HFFc6 (cell line): ENCODE measurements around the gene HDAC6. TPM values are rescaled to one million over a fixed set of nuclear protein-coding genes. Genes with fewer than 3 reads are reported as not detected.

Source experiments
- DNase-seq: peaks from one replicate; pipeline ENCODE4 v3.0.0-alpha.2; 2018
- H3K27ac Mint-ChIP-seq: 2 replicates; pipeline ENCODE4 v1.8.0; 2020; ENCODE audit warnings: mild to moderate bottlenecking, mixed read lengths
- H3K27me3 Mint-ChIP-seq: 2 replicates; pipeline ENCODE4 v1.8.0; 2021; ENCODE audit warnings: mild to moderate bottlenecking, moderate library complexity, mixed read lengths; ENCODE audit not compliant: insufficient read depth
- H3K36me3 Mint-ChIP-seq: 2 replicates; pipeline ENCODE4 v1.8.0; 2021; ENCODE audit warnings: low read depth, mixed read lengths
- H3K4me1 Mint-ChIP-seq: 2 replicates; pipeline ENCODE4 v1.8.0; 2020; ENCODE audit warnings: low read depth, mixed read lengths
- H3K4me3 Mint-ChIP-seq: 2 replicates; pipeline ENCODE4 v1.8.0; 2020; ENCODE audit warnings: mild to moderate bottlenecking, moderate library complexity, mixed read lengths
- H3K9me3 Mint-ChIP-seq: 2 replicates; pipeline ENCODE4 v1.8.0; 2020; ENCODE audit warnings: mild to moderate bottlenecking, mixed read lengths
- CTCF ChIP-seq: fragments of 200-600 bp; sonication (generic); IDR thresholded peaks from 2 replicates; pipeline ENCODE4 v1.5.0; 2021; ENCODE audit warnings: antibody characterized with exemption, mild to moderate bottlenecking
- total RNA-seq, 6 experiments: library from RNA; stranded (reverse); fragmentation: NEBNext Ultra II Directional; extraction: Animal tissue kit (Norgen Biotek cat#: 25700); gene quantifications; 2 replicates in 1 of 6; 3 replicates in 5 of 6; pipeline ENCODE4 v1.2.3, GENCODE V29; 2021

HDAC6 gene
- total RNA-seq, 6 experiments from 2014 or later = 22.4 to 30.8 (median 27.1) TPM

GRCh38 chrX:48794340-48794910 is 7.4 kb upstream of the HDAC6 start:
- no peaks in the 10 kb centered on the region for H3K9me3 Mint-ChIP-seq
- DNase-seq = no peak
- peak overlapping the region; percentile 14; the same call in 1 of the 2 replicates for H3K27ac Mint-ChIP-seq
- no peak for TF ChIP-seq CTCF
- no peak overlapping the region for H3K4me3 Mint-ChIP-seq
- peaks cover 18% of the 10 kb centered on the region for H3K4me1 Mint-ChIP-seq
- no peaks in the 10 kb centered on the region for H3K36me3 Mint-ChIP-seq
- H3K27me3 Mint-ChIP-seq = peaks cover 5% of the 10 kb centered on the region

- H3K36me3 Mint-ChIP-seq = no peaks in the 10 kb centered on the region
- H3K27ac Mint-ChIP-seq = no peak overlapping the region; the same call in 1 of the 2 replicates
- H3K27me3 Mint-ChIP-seq = peaks cover 2% of the 10 kb centered on the region
- H3K4me1 Mint-ChIP-seq = peaks cover 18% of the 10 kb centered on the region
- DNase-seq = peak; percentile 47
- H3K9me3 Mint-ChIP-seq = no peaks in the 10 kb centered on the region
- TF ChIP-seq CTCF = no peak
- no peak overlapping the region for H3K4me3 Mint-ChIP-seq
Measured at GRCh38 chrX:48794911-48795515, 6.9 kb upstream of the HDAC6 start.

GRCh38 chrX:48798318-48798717 is 3.5 kb upstream of the HDAC6 start:
- H3K36me3 Mint-ChIP-seq = no peaks in the 10 kb centered on the region

GRCh38 chrX:48800574-48801279 is 1.1 kb upstream of the HDAC6 start:
- peaks cover 4% of the 10 kb centered on the region; the same call in 1 of the 2 replicates for H3K36me3 Mint-ChIP-seq
- H3K27ac Mint-ChIP-seq = peak overlapping the region; percentile 95
- H3K4me1 Mint-ChIP-seq = peaks cover 20% of the 10 kb centered on the region
- H3K27me3 Mint-ChIP-seq = no peaks in the 10 kb centered on the region
- peak overlapping the region; percentile 93 for H3K4me3 Mint-ChIP-seq
- H3K9me3 Mint-ChIP-seq = no peaks in the 10 kb centered on the region
- DNase-seq = no peak
- TF ChIP-seq CTCF = no peak

More at GRCh38 chrX:48798318-48798717, 3.5 kb upstream of the HDAC6 start:
- Mint-ChIP-seq H3K4me1 (peaks cover 36% of the 10 kb centered on the region), H3K27me3 (peaks cover 2% of the 10 kb centered on the region), H3K9me3 (no peaks in the 10 kb centered on the region), H3K4me3 (no peak overlapping the region), H3K27ac (no peak overlapping the region)
- TF ChIP-seq CTCF = no peak
- DNase-seq = no peak

- H3K36me3 Mint-ChIP-seq = peaks cover 4% of the 10 kb centered on the region; the same call in 1 of the 2 replicates
- H3K4me1 Mint-ChIP-seq = peaks cover 18% of the 10 kb centered on the region
- no peaks in the 10 kb centered on the region for H3K27me3 Mint-ChIP-seq
- no peaks in the 10 kb centered on the region for H3K9me3 Mint-ChIP-seq
- H3K4me3 Mint-ChIP-seq = peak overlapping the region; percentile 94
- DNase-seq = peak; percentile 64
- peak overlapping the region; percentile 99 for H3K27ac Mint-ChIP-seq
- TF ChIP-seq CTCF = peak; percentile 5; the same call in 1 of the 2 replicates
Measured at GRCh38 chrX:48802089-48802904, 430 bp downstream of the HDAC6 start.
